GM21576 (cell line): ENCODE measurements around the gene CCDC17.
"Not testable (repeated sequence)": the region's sequence is repeated elsewhere in the genome, so short reads cannot be mapped to it uniquely, and the experiment has no call there.

Experiments used
- ATAC-seq: cut with Tn5 transposase; IDR thresholded peaks from one replicate; pipeline ENCODE4 v1.9.1; 2021; ENCODE audit warnings: mild to moderate bottlenecking, moderate library complexity; ENCODE audit not compliant: unreplicated experiment

Gene CCDC17

DNA sequence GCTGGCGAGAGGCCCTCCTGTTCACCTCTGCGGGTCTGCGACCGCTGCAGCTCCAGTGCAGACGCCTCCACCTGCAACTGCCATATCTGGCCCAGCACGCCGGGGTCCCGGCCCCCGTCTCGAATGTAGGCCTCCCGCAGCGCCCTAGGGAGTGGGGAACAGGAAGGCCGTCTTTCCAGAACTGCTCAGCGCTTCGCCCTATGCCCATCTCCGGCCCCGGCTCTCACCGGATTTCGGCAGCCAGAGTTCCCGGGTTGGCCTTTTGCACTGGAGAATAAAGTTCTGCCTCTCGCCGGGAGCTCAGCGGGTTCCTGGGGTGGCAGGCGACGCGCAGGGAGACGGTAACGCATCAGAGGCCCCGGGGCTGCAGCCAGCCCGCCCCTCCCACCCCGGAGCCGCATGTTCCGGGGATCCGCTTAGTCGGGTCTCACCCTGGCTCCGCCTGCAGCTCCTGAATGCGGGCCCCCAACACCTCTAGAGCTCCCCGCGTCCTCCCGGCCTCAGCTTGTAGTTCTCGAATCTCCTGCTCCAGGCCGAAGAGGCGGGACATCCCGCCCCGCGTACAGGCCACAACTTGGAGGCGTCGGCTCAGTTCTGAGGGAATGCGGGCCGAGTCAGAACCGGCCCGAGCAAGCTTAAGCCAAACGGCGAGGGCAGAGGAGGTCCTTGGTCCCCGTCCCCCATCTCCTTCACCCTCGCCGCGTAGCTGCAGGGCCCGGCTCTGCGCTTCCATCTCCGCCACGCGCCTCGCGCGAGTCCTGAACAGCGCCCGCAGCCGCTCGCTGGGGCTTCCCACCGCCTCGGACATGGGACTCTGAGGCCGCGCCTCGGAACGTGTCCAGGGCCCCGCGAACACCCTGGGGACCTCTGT, 1.1 kb downstream of the CCDC17 start:
- no peak for ATAC-seq

DNA sequence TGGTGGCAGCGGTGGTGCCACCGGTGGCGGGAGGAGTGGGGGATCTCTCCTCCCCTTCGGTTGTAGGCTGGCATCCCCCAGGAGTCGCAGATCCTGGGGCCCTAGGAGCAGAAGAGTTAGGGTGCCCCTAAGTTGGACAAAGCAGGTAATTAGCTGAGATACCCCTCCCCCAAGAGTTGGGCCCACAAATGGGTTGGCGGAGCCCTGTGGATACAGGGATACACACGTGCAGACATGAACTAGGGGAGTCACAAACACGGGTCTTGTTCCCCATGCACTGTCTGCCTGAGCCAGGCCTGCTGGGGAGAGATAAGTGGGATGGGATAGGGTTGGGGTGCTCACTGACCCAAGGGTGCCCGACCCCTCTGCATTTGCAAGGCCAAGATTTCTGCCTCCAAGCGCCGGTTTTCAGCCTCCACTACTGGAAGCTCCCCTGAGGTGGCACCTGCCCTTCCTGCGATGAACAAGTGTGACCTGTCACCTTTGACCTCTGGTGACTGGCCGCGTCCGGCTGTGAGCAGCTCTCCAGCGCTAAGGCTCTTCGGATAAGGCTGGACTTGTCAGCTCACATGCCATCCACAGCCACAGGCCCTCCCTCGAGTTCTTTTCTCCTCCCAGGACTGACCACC, 1.8 kb downstream of the CCDC17 start:
- ATAC-seq, result no peak

DNA sequence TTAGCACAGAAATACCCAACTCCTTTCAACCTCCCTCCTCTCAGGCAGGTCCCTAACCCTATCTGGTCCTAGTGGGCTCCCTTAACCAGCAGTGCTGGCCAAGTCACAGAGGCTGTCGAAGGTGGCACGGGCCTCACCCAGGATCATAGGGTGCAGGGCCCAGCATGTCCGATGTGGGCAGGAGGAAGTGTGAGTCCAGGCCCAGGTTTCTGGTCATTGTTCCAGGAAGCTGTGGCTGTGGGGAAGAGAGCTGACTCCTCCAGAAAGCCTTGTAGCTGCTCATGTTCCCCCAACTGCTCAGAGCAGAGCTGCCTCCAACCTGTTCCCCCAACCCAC, 2.4 kb downstream of the CCDC17 start:
- ATAC-seq, result no peak

DNA sequence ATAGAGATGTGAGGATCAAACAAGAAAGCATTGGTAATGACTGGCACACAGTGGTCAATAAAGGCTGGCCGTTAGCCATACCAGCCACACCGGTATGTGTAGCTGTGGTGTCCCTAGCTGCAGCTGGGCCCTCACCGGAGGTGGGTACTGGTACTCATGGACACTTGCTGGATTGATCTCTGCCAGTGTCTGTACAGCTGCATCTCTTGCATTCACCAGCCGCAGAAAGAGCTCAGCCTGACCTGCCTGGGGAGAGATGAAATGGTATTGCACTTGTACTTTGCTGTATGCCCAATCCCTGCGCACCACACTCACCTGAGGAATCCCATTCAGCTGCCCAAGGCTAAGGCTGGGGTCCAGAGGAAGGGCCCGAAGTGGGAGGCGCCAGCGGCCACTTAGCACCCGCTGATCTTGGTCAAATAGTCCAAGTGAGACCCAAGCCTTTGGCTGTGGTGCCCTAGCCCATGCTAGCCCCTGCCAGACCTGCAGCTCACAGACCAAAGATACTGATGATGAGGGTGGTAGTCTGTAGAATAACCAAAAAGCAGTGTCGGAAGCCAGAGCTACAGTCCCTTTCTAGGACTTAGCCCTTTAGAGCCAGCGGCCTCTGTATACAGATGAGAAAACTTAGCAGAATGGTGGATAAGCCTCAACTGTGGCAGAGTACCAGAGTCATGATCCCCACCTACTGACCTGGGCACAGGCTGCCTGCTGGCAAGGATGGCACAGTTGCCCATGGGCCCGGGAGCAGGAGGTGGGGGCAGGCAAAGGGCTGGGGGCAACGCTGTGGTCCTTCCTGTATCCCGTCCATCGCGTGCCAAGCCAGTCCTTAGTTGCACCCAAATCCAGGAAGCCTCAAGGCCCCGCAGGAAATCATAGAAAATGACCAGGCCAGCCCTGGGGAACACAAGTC, 3.0 kb downstream of the CCDC17 start:
- no peak for ATAC-seq

DNA sequence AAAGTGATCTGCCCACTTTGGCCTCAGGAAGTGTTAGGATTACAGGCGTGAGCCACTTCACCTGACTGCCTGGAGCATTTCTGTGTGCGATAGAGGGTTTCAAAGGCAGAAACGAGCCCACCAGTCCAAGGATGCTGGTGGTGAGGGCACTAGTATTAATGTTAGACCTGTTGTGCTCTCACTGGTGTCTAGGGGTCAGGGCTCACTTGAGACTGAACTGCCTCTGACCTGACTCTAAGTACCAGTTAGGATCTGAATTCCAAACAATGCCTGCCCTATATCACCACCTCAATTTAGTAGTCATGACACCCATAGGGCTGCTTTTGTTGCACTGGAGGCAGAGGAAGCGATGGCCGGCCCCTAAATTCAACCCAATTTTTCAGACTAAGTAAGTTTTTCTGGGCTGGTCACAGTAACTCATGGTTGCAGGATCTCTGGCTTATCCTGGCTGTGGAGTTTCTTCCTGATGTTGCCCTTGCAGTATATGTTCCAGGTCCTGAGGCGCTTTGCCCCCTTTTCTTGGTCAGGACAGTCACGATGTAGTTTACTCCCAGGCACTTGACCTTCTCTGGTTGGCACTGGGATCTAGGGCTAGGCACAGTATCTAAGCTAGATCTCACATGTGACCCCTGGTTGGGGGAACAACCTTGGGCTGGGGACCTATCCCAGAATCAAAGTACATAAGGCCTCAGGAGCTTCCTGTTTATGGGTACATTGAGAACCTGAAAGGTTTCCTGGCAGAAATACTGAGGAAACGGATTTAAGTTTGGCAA, 4.5 kb downstream of the CCDC17 start:
- ATAC-seq, result no peak

DNA sequence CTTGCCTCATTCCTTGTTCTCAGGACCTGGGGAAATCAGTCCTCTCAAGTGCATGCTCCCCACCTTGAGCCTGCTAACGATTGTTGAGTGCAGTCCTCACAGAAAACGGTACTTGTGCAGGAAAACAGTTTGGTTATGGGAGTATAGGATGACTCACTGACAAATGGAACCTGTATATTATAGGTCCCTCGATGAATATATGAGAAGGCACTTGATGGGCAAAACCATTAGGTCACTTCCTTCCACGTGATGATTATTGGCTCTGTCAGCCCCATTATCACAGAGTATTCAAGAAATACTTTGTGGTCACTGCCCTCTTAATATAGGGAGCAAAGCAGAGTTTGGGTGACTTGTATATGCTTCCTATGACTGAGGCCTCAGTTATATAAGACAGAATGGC, 6.2 kb downstream of the CCDC17 start:
- ATAC-seq, result no peak

DNA sequence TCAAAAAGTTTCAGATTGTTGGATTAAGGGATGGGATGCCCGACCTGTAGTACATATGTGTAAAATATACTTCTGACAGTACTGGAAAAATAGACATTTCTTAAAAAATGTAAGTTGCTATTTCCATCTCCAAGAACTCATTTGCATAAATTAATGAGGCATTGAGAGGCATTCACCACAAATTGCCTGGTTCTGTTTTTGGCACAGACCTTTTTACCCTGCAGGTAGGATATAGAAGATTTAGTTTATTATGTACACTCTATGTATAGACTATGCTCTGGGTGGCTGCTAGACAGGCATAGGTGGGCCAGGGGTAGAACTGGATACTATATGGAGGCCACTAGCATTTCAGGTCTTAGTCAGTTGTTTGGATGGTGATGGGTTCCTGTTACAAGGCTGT, 8.0 kb downstream of the CCDC17 start:
- ATAC-seq, result no peak

DNA sequence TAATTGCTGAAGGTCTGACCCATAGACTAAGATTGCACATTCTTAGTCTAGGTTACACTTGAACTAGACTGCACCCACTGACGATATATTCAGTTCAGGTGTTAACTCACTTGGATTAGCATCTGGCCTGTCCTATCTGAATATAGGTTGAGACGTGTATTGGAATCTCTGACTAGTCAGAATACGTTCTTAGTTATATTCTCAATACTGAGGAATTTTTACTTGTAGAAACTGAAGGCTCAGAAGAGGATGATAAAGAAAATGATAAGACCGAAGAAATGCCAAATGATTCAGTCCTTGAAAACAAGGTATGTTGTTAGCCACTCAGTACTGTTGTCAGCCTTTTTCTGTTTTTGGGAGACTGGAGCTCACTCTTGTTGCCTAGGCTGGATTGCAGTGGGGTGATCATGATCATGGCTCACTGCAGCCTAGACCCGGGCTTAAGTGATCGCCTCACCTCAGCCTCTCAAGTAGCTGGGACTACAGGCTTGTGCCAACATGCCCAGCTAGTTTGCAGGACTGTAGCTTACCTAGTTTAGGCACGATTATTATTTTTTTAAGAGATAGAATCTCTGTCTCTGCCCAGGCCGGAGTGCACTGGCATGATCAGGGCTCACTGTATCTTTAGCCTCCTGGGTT, 10.8 kb downstream of the CCDC17 start:
- ATAC-seq, result no peak

DNA sequence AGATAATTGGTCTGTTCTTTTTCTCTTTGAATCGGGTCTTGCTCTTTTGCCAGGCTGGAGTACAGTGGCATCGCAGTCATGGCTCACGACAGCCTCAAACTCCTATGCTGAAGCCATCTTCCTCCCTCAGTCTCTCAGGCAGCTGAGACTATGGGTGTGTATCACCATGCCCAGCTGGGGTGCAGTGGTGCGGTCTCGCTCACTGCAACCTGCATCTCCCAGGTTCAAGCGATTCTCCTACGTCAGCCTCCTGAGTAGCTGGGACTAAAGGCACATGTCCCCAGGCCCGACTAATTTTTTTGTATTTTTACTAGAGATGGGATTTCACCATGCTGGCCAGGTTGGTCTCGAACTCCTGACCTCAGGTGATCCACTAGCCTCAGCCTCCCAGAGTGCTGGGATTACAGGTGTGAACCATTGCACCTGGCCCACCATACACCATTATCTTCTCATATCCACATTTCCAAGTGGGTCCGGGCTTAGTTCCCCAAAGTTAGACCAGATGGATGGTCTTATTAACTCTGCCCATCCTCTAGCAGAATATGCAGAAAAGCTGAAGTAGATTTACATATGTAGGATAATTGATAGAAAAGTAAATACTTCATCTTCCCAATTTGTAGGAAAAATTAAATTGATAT, 13.1 kb downstream of the CCDC17 start:
- no peak for ATAC-seq

DNA sequence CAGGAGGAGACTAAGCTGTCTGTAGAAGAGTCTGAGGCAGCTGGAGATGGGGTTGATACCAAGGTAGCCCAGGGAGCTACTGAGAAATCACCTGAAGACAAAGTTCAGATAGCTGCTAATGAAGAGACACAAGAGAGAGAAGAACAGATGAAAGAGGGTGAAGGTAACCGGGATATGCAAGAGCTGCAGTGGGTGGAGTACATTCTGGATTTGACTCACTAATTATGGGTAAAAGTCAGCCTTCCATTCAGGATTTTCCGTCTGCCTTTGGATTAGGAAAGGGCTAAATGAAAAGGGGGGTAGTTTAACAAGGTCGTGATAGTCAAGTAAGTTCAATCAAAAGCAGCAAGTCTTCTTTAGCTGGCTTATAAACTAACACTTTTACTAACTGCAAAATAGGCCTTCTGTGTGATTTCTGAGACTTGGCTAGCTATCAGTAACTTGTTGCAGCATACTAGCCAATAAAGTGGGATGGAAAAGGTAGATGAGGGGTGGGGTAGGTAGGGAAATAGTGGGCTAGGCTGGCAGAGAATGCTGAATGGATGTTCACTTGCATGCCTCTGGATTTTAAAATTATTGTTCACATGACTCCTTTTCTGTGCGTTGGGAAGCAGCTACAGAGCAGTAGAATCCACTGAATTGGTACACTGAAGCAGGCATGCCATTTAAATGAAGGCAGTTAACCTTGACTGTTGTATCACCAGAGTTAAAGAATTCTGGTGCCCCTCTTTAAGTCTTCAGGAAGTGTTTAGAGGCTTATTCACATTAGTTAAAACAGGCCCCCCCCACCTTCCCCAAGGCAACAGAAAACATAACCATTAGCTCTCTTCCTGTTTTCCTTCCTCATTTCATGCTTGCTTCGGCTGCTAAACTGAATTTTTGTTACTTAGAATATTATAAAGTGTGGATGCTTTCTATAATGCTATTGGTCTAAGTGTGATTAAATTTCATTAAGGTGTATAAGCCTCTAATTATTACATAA, 15.4 kb downstream of the CCDC17 start:
- ATAC-seq, result no peak

DNA sequence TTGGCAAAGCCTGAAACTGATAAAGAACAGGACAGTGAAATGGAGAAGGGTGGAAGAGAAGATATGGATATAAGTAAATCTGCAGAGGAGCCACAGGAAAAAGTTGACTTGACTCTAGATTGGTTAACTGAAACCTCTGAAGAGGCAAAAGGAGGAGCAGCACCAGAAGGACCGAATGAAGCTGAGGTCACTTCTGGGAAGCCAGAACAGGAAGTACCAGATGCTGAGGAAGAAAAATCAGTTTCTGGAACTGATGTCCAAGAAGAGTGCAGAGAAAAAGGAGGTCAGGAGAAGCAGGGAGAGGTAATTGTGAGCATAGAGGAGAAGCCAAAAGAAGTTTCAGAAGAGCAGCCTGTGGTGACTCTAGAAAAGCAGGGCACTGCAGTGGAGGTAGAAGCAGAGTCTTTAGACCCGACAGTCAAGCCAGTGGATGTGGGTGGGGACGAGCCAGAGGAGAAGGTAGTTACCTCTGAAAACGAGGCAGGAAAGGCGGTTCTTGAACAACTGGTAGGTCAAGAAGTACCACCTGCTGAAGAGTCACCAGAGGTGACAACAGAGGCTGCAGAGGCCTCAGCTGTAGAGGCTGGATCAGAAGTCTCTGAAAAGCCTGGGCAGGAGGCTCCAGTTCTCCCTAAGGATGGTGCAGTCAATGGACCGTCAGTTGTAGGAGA, 16.3 kb downstream of the CCDC17 start:
- ATAC-seq, result no peak

DNA sequence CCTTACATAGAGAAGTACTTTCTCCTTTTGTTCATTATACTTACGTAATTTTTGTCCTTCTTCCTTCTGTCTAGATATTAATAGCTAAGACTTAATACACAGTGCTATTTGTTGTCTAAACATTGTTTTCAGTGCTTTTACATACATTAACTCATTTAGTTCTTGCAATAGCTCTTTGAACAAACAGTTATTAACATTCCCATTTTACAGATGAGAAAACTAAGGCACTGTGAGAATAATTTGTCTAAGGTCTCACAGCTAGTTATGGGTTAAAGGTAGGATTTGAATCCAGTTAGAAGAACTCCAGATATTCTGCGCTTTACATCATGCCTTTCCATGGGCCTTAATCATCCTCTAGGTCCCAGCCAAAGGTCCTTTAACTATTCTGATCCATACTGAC, 19.6 kb downstream of the CCDC17 start:
- no peak for ATAC-seq

DNA sequence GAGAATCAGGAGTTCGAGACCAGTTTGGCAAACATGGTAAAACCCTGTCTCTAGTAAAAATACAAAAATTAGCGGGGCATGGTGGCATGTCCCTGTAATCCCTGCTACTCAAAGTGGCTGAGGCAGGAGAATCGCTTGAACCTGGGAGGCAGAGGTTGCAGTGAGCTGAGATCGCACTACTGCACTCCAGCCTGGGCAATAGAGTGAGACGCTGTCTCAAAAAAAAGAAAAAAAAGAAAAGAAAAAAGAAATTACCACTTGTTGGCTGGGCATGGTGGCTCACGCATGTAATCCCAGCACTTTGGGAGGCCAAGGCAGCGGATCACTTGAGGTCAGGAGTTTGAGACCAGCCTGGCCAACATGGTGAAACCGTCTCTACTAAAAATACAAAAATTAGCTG, 27.1 kb downstream of the CCDC17 start:
- ATAC-seq, result not testable (repeated sequence)

DNA sequence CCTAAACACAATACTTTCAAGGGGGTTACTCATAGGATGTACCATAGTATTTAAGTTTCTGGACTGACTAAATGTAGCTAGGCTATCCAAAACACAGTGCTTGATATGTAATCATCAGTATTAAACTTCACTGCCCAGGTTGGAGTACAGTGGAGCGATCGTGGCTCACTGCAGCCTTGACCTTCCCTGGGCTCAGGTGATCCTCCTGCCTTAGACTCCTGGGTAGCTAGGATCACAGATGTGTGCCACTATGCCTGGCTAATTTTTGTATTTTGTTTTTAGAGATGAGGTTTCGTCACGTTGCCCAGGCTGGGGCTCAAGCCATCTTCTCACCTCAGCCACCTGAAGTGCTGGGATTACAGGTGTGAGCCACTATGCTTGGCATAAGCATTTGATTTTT, 29.4 kb downstream of the CCDC17 start:
- no peak for ATAC-seq

DNA sequence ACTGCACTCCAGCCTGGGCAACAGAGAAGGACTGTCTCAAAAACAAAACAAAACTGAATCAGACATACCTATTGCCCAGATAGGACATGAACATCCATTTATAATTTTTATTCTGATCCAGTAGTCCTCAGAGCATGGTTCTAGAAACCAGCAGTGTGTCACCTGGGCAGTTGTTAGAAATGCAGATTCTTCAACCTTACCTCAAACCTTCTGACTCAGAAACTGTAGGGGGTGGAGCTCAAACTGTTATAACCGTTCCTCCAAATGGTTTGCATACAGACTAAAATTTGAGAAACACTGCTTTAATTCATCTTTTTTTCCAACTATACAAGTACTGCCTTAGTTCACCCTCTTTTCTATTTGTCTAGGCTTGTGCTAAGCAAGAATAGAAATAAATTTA, 34.0 kb downstream of the CCDC17 start:
- ATAC-seq, result no peak

DNA sequence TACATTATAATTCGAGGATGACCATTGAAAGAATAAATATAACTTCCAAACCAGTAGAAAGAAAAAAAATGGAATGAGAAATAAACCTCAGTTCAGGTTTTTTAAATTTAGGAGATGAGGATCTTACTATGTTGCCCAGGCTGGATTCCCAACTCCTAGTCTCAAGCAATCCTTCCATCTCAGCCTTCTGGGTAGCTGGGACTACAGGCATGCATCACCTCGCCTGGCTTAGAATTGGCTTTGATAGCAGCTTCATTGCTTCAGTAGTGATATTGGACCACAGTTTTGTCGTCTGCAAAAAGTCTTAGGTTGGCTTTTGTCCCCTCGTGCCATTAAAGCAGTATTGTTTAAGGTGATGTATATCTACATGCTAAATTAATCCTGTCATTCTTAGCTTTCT, 37.1 kb downstream of the CCDC17 start:
- no peak for ATAC-seq

DNA sequence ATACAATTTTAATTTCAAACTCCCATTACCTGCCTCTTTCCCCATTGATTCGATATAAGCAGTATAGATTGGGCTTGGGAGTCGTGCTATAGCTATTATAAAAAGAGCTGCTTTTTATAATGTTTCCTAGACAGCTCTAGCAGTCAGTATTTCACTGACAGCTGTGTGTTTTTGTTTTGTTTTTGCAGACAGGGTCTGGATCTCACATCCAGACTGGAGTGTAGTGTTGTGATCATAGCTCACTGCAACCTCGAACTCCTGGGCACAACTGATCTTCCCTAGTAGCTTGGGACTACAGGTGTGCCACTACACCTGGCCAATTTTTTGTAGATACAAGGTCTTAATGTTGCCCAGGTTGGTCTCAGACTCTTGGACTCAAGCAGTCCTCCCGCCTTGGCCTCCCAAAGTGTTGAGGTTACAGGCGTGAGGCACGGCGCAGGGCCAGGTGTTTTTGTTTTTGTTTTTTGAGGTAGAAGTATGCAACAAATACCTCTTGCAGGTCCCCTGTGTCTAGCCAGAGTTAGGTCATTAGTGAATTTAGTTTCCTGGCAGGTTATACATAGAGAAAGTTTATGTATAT, 38.3 kb downstream of the CCDC17 start:
- no peak for ATAC-seq

DNA sequence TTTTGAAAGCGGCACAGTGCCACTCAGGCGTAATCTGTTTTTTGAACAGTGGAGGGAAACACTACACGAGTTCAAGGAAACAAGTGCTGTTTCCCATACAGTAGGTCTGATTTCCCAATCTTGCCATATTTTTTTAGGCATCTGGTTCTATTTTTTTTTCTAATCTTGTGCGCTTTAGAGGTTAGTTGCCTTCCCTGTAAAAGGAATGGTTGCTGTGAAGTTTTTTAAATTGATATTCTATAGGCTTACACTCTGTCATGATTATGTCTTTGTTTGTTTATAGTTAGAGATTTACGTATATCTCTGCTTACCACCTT, 38.8 kb downstream of the CCDC17 start:
- no peak for ATAC-seq
